ENCODE data around the gene ERAP2. TPM values are rescaled to one million over a fixed set of nuclear protein-coding genes. Genes with fewer than 3 reads are reported as not detected.
A peak's percentile ranks its signal among the peaks of the same experiment; 100 is the strongest.

ERAP2 gene
- total and polyA plus RNA-seq, 2 of the 13 experiments (the other 11 are each of a cell fraction or from before 2014, with no cell fraction given): 12.8 to 16.6 TPM

DNA sequence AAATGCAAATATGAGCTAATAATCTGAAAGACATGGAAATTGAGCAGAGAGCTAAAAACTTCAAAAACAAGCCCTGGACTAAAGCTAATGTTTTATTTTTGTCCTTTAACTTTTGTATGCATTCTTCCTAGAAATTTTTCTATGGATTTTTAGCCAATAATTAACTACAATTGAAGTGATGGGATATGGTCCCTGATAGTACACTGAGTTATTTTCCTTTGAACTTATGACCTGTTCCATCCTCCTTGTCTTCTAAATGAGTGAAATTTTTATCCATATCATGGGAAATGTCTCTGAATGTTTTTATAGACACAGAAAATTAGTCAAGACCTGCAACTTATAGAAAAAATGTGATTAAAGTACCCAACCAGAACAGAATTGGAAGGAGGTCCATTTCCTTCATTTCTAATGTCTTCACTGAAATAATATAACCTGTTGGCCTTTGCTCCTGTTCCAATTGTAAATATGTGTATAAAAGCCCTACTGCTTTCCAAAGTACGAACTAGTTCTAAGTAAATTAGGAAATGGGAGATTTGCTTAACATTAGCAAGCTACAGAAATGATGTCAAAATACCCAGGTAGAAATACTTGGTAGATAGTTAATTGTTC is 11.3 kb upstream of the ERAP2 start:
- ChIA-PET POLR2A (no interaction called here), CTCF (ENCODE audit: low intra/inter-chr PET ratio, low total read pairs) (no interaction called here)
- ATAC-seq (peak; percentile 56), FAIRE-seq (no peak), DNase-seq (ENCODE audit: low spot score) (peak; percentile 18)
- Histone ChIP-seq H2AFZ (ENCODE audit: low read length) (no peak overlapping the region), H3K27me3 (ENCODE audit: control insufficient read depth in 1 of 2, insufficient read depth in 2 of 2, low read length in 2 of 2) (no peaks in the 10 kb centered on the region; a peak in 1 of 5 replicates), H3K4me2 (ENCODE audit: low read depth, low read length) (no peak overlapping the region), H3K9me3 (ENCODE audit: low read length) (no peaks in the 10 kb centered on the region), H3K4me3 (replicated peaks in 1 of 3; ENCODE audit: insufficient read depth in 1 of 3, low read depth in 2 of 3, low read length in 3 of 3) (no peak overlapping the region), H3K36me3 (replicated peaks in 1 of 2; ENCODE audit: control insufficient read depth in 1 of 2, insufficient read depth in 2 of 2, low read length in 2 of 2) (no peaks in the 10 kb centered on the region), H3K27ac (ENCODE audit: extremely low read length, insufficient read depth, low read length) (no peak overlapping the region), H3K9ac (ENCODE audit: insufficient read depth, low read depth, low read length) (no peak overlapping the region), H4K20me1 (ENCODE audit: insufficient read depth, low read length) (no peaks in the 10 kb centered on the region), H3K79me2 (ENCODE audit: insufficient read depth, low read length) (no peaks in the 10 kb centered on the region), H3K4me1 (ENCODE audit: insufficient read depth, low read length) (peaks cover 54% of the 10 kb centered on the region)
- 0% methylated on average over 1 of the region's 1 CpG for WGBS (ENCODE audit: low lambda C conversion rate)
- BruUV-seq (replicated peaks): no TSS peak
- intact Hi-C loops (cut with micrococcal nuclease; ENCODE audit: unreplicated experiment): loop anchor here (5.0 kb wide), 3 partner anchors 132 to 277 kb away; partner anchors contain the start of gene LIX1
- in situ Hi-C loops (cut with HindIII; ENCODE audit: extremely low pct_ligation_motif_present, low pct_unique_long_range_greater_than_20kb): no loop called here
- TF ChIP-seq HNF4A (CRISPR knock-in tag; IDR thresholded peaks at IDR 0.05): peak; percentile 31; the same call in 1 of the 2 replicates
- TF ChIP-seq DPF2 (CRISPR knock-in tag; IDR thresholded peaks at IDR 0.05; ENCODE audit: borderline replicate concordance, low read depth): no peak
- no peak for TF ChIP-seq ZNF720 (CRISPR knock-in tag; IDR thresholded peaks at IDR 0.05)
- TF ChIP-seq BCL6 (CRISPR knock-in tag; IDR thresholded peaks at IDR 0.05): peak; percentile 89
- no peak for TF ChIP-seq FOXA1 (IDR thresholded peaks at IDR 0.05)
- no peak for TF ChIP-seq FOXA1 (CRISPR knock-in tag; IDR thresholded peaks at IDR 0.05)
- no peak for TF ChIP-seq ZNF331 (CRISPR knock-in tag; IDR thresholded peaks at IDR 0.05)
- TF ChIP-seq, protein P1, sequence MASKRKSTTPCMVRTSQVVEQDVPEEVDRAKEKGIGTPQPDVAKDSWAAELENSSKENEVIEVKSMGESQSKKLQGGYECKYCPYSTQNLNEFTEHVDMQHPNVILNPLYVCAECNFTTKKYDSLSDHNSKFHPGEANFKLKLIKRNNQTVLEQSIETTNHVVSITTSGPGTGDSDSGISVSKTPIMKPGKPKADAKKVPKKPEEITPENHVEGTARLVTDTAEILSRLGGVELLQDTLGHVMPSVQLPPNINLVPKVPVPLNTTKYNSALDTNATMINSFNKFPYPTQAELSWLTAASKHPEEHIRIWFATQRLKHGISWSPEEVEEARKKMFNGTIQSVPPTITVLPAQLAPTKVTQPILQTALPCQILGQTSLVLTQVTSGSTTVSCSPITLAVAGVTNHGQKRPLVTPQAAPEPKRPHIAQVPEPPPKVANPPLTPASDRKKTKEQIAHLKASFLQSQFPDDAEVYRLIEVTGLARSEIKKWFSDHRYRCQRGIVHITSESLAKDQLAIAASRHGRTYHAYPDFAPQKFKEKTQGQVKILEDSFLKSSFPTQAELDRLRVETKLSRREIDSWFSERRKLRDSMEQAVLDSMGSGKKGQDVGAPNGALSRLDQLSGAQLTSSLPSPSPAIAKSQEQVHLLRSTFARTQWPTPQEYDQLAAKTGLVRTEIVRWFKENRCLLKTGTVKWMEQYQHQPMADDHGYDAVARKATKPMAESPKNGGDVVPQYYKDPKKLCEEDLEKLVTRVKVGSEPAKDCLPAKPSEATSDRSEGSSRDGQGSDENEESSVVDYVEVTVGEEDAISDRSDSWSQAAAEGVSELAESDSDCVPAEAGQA (IDR thresholded peaks at IDR 0.05; ENCODE audit: low read depth): no peak
- TF ChIP-seq, protein P1 (CRISPR knock-in tag; IDR thresholded peaks at IDR 0.05; ENCODE audit: borderline replicate concordance): no peak
- no peak for TF ChIP-seq PAF1 (CRISPR knock-in tag; IDR thresholded peaks at IDR 0.05)
- no peak for TF ChIP-seq CBX1 (IDR thresholded peaks at IDR 0.05; ENCODE audit: low read depth)
- TF ChIP-seq, protein P2, sequence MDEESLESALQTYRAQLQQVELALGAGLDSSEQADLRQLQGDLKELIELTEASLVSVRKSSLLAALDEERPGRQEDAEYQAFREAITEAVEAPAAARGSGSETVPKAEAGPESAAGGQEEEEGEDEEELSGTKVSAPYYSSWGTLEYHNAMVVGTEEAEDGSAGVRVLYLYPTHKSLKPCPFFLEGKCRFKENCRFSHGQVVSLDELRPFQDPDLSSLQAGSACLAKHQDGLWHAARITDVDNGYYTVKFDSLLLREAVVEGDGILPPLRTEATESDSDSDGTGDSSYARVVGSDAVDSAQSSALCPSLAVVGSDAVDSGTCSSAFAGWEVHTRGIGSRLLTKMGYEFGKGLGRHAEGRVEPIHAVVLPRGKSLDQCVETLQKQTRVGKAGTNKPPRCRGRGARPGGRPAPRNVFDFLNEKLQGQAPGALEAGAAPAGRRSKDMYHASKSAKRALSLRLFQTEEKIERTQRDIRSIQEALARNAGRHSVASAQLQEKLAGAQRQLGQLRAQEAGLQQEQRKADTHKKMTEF (CRISPR knock-in tag; IDR thresholded peaks at IDR 0.05): 0 out of 2 replicates have a peak, but pooled peaks have one; percentile 35
- TF ChIP-seq ZZZ3 (CRISPR knock-in tag; IDR thresholded peaks at IDR 0.05; ENCODE audit: borderline replicate concordance): no peak
- TF ChIP-seq HMG20A (CRISPR knock-in tag; IDR thresholded peaks at IDR 0.05; ENCODE audit: borderline replicate concordance): no peak

Measured in HepG2 (cell line).